HG03280 (cell line): ENCODE data around the gene NLGN1.

Source experiments
- ATAC-seq: cut with Tn5 transposase; IDR thresholded peaks from one replicate; pipeline ENCODE4 v1.9.1; 2021; ENCODE audit warnings: mild to moderate bottlenecking, moderate library complexity; ENCODE audit not compliant: unreplicated experiment

Gene NLGN1

GRCh38 chr3:174247687-174248152, 850.2 kb downstream of the NLGN1 start:
- no peak for ATAC-seq

DNA sequence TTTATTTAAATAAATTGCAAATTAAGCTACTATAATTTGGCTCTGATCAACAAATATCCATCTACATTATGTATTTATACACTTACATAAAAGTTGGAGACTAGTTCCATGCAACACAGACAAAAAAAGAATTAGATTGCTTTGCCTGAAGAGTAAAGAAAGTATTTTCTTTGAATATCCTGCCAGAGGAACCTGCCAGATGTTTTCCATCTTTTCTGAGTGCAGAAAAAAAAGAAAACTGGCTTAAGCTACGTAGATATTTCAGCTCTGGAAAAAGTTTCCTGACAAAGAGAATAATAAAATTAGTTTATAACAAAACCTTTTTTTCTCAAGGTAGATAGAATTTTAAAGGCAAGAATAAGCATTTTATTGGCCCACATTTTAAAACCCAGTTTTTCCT, 854.1 kb downstream of the NLGN1 start:
- no peak for ATAC-seq

GRCh38 chr3:174253196-174253823, 855.8 kb downstream of the NLGN1 start:
- no peak for ATAC-seq

GRCh38 chr3:174253940-174254339, 856.4 kb downstream of the NLGN1 start:
- no peak for ATAC-seq

DNA sequence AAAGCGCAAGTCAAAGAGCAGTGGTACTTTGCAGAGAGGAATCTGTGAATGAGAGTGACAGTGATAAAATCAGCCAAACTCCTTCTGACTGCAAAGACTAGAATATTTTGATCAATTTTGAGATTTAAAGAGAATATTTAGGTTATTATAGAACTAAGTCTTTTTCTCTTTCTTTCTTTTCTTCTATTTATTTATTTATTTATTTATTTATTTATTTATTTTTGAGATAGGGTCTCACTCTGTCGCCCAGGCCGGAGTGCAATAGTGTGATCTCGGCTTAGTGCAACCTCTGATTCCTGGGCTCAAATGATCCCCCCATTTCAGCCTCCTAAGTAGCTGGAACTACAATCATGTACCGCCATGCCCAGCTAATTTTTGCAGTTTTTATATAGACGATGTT, 857.9 kb downstream of the NLGN1 start:
- ATAC-seq, result no peak

DNA sequence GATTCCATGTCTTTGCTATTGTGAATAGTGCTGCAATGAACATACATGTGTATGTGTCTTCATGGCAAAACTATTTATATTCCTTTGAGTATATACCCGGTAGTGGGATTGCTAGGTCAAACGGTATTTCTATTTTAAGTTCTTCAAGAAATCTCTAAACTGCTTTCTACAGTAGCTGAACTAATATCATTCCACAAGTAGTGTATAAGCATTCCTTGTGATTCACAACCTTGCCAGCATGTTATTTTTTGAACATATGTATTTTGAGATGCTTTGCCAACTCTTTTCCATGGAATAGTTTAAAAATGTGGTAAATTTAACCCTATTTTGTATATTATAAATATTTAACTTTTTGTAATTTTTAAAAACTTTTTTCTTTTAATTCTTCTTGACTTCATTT, 868.9 kb downstream of the NLGN1 start:
- ATAC-seq, result no peak

DNA sequence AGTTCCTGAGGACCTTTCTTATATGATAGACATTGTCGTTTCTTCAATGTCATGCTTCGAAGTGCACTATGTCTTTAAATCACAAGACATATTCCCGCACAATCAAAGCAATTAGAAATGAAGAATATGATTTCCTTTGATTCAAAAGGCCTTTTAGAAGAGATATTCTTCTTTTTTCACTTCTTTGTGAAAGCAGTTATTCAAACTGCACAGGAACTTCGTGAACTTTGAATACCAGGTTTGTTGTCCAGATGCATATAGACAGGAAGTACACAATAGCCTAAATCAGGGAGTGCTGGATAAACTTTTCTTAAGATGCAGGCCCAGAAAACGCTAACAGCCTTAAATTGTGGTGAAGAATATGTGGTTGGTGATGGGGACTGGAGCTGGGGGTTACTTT, 870.5 kb downstream of the NLGN1 start:
- ATAC-seq, result no peak

GRCh38 chr3:174268586-174268985, 871.0 kb downstream of the NLGN1 start:
- no peak for ATAC-seq

DNA sequence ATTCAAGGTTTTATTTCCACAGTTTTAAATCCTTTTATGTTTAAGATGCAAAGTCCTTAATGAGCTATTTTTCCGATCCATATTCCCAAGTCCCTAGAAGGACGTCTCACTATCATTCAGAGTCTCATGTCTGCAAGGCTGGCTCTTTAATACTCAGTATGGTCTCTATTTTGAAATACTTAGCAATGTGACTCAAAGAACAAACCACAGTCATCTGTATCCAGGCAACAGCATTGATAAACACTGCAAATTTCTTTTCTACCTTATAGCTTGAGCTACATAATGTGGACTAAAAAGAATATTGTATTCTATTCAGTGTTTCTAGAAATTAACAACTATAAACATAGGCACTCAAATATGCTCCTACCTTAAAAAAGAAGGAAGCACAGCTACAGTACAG, 873.3 kb downstream of the NLGN1 start:
- ATAC-seq, result no peak

DNA sequence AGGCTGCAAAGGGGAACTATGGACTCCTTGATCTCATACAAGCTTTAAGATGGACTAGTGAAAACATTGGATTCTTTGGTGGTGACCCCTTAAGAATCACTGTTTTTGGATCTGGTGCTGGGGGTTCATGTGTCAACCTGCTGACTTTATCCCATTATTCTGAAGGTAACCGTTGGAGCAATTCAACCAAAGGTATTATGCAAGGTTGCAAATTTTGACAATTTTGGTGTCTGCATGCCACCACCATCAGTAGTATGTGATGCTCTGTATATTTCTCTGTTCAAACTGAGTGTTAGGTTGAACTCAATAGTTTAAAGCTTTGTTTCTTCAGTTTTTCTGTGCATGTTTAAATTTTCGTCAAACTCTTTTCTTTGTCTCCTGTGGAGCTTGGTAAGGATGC, 877.8 kb downstream of the NLGN1 start:
- ATAC-seq, result no peak

DNA sequence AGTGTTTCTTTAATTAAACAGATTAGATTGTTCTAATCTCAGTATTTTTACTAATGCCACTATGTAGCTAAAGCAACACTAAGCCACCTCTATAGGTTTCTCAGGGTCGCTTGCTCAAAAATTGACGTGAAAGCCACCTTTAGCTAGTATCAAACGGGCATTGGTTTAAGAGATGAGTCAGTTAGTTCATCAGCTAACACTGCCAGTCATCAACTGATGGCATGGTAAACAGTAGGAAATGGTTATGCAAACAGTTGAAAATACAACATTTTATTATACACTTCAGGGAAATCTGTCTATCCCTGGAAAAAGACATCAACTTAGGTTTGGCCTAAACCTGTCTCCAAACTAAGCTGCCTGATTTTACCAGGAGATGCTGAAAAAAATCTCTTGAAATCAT, 879.3 kb downstream of the NLGN1 start:
- ATAC-seq, result no peak

DNA sequence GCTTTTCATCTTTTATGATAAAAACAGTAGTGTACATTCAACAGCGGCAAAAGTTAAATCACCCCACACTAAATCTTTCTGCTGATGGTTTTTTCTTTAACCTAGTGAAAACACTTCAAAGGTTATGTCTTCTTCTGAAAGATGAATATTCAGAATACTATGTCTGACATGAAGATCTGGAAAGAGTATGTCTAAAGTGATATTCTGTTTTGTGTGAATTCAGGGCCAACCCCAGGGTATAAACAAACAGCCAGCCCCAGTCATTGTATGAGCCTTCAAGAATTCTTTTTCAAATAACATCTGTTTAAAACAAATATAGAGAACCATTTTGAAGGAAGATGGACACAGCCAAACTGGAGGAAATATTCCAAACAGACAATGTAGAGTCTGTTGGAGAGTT, 880.5 kb downstream of the NLGN1 start:
- ATAC-seq, result no peak

DNA sequence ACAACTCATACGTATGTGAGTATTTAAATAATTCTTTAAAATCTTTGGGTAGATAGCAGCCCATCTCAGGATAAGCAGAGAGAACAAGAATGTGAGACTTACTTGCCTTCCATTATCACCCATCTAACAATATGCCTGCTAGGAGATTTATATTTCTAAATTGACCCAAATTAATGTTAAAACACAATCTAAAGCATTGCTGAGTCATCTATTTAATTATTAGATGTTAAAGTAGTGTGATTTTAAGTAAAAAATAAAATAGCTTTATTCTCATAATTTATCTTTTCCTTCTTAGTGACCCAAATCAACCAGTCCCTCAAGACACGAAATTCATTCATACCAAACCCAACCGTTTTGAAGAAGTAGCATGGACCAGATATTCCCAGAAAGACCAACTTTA, 882.6 kb downstream of the NLGN1 start:
- no peak for ATAC-seq

GRCh38 chr3:174285242-174285864, 887.8 kb downstream of the NLGN1 start:
- no peak for ATAC-seq

DNA sequence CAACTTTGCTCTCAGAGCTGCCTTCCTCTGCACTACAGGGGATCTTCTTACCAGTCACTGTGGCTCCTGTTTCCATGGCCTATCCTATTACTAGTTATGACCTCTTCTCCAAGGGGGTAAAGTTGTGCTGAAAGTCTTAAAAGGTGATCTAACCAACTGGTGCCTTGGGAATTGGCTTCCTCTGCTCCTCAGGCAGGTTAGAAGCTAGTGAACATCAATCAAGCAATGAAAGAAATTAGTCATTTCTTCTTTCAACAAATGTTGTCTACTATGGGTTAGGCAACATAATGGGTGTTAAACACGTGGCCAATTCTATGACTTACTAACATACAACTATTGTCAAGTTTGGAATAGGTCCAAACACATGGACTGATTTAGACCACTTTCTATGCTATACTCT, 890.2 kb downstream of the NLGN1 start:
- ATAC-seq, result no peak

GRCh38 chr3:174294616-174295015, 897.1 kb downstream of the NLGN1 start:
- ATAC-seq, result no peak

- no peak for ATAC-seq
These were observed 898.0 kb downstream of the NLGN1 start for GRCh38 chr3:174295306-174296092.

- ATAC-seq, result no peak
These were observed 905.3 kb downstream of the NLGN1 start for GRCh38 chr3:174302746-174303315.

DNA sequence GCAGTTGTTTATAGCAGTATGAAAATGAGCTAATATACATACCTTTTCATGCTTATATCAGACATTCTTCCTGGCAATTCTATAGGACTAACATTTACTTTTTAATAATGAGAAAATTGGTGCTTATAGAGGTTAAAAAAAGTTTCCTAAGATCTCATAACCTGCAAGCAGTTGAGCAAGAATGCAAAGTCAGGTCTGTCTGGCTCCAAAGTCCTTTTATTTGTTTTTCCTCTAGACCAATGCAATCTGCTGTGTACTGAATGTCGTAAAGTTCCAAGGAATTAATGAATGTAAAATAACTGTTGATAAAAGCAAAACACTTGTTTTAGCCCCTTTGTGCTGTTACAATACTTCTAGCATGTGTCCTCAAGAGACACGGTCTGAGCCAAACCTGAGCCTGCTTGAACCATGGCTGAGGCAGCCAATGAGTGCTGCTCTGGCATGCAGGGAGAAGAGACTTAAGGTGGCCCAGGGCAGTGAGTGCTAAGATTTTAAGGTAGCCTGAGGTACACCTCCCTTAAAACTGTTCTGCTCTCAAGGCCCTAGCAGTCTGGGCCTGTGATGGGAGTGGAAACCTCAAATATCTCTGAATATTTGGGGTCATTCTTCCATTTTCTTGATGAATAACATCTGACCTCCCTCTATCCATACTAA, 906.5 kb downstream of the NLGN1 start:
- ATAC-seq, result no peak

DNA sequence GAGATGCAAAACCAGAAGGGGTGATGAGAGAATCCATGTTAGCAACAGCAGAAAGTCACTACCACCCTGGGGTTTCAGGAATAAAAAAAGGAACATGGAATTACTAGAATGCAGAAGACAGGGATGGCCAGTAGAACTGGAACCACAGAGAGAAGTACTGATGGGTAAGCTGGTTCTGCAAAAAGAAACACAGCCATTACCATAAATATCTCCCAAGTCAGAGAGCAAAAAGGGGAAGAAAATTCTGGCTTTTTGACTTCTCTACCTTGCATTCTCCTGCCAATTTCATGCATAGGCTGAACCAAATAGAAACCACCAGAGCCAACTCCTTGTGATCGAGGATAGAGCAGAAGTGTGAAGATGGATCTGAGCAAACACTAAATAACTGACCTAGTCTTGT, 911.2 kb downstream of the NLGN1 start:
- ATAC-seq, result no peak

DNA sequence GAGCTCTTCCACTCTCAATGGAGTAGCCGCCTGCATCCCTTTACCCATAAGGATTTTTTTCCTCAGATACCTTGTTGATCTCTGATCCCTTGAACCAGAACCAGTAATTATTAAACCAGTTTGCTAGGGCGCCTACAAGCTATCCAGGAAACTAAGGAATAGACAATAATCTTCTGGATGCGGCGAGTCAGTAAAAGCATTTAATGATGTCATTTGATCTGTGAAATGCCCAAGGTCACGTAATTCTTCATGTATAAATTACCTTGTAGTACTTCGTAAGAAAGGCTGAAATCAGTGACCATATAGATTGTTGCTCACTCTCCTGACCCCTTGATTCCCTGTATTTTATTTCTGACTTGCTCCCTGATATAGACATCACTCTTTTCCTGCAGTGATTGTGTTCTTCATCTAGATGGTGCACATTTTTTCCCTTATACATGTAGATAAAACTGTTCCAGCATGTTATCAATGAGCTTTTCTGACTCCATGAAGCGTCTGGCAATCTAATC, 913.0 kb downstream of the NLGN1 start:
- no peak for ATAC-seq
